CD4-positive, alpha-beta T cell treated with Interleukin-1 beta for 1 hour (primary cell): ENCODE data around the gene WNT9A.

Experiments
- DNase-seq, 2 donors: peaks; one replicate each; pipeline ENCODE4 v3.0.0-alpha.2; 2020 to 2022

Gene WNT9A

DNA sequence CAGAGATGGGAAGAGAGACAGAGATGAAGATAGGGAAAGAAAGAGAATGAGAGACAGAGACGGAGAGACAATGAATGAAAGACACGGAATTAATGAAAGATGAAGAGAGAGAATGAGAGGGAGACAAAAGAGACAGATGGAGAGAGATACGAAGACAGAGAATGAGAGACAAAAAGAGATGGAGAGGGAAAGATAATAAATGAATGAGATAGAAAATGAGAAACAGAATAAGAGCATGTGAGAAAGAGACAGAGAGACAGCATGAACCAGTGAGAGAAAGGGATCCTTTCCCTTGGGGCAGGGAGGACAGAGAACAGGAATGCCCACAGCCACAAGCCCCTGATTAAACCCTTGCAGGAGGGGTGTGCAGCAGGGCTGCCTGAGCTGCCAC is 5.3 kb upstream of the WNT9A start:
- no peak for DNase-seq

DNA sequence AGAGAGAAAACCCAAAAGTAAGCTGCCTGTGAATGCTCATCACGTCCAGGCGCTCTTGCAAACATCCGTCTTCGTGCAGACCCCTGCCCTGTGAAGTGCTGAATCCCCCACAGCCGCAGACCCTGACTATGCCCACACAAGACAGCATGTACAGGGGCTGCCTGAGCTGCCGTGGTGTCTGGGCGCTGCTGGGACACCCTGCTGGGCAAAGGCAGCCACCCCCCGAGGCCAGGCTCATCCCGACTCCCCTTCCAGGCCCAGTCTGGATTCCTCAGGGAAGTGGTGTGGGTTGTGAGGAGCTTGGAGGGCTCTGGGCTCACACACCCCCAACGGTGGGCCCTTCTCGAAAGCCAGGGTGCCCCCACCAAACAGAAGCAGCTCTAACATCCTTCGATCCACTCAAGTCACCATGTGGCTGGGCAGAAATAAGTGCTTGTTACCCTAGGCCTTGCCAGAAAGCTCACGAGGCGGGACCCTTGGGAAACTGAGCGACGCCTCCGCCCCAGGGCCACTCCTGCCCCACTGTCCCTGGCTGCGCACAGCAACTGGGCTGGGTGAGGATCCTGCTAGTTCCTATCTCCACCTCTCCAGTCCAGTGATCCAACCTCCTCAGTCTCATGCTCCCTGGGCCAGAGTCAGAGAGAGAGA is 4.8 kb upstream of the WNT9A start:
- no peak for DNase-seq

DNA sequence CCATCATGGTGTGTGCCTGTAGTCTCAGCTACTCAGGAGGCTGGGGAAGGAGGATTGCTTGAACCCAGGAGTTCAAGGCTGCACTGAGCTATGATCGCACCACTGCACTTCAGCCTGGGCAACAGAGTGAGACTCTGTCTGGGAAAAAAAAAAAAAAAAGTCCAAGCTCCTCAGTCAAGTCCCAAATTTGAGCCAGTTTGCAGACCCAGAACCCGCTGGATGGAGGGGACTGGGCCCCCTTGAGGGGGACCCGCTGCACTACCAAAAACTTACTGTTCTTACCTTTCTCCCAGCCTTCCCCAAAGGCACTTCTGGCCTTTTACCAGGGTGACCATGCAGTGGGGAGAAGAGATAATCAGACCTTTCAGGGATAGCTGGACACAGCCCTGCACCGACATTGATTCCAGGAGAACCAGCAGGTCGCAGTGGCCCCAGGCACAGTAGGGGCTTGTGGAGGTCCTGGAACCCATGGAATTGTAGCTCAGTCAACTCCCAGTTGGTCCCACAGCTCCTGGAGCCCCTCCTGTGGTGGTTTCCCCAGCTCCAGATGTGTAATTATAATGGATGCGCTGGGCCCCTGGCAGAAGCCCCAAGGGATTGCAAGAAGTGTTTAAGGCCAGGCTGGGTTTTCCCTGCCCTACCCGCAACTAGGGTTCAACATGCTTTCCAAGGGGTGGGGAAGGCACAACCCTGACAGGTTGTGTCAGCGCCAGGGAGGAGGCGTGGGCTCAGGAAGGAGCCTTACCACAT is 4.1 kb upstream of the WNT9A start:
- DNase-seq, result no peak

DNA sequence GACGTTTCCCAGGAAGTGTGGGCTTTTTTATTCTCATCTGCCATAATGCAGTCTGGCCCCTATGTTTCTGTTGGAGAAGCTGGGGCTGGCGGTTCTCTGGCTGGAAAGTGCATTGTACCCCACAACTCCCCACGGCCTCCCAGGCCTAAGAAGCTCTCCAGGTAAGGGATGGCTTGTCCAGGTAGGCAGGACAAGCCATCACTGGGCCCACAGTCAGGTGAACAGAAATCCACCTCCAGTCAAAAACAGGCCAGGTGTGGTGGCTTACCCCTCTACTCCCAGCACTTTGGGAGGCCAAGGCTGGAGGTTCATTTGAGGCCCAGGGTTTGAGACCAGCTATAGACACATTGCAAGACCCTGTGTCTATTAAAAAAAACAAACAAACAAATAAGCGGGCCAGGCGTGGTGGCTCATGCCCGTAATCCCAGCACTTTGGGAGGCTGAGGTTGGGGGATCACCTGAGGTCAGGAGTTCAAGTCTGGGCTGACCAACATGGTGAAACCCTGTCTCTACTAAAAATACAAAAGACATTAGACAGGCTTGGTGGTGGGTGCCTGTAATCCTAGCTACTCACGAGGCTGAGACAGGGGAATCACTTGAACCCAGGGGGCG is 3.1 kb upstream of the WNT9A start:
- no peak for DNase-seq

DNA sequence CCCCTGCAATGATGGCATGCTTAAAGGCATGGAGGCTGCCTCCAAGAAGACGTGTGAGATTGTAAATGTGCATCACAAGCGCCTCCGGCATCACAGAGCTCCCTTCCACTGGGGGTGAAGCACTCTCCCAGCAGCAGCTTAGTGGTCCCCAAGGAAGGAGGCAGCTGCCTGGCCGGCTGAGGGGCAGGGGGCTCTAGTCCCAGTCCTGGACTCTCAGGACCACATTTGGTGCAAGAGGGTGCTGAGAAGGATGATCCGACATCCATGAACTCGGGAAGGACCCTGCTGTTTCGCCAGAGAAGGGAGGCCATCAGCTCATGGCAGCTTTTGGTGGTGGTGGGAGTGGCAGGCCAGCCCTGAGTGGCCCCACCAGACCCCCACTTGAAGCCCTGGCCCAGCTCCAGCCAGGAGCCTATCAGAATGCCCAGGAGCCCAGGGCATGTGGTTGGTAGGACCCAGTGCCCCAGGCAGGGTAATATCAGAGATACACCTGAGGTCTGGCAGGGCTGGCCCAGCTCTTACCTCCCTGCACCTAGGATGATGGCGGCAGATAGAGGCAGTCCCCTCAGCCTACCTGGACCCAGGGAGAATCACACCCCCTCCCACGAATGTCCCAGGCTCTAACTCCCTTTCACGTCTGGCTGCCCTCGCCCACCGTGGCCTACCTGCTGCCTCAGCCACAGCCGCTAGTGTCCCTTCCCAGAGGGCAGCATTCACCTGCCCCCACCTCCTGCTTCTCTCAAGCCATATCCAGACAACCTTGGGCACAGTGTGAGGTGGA is 2.4 kb upstream of the WNT9A start:
- DNase-seq, result no peak

DNA sequence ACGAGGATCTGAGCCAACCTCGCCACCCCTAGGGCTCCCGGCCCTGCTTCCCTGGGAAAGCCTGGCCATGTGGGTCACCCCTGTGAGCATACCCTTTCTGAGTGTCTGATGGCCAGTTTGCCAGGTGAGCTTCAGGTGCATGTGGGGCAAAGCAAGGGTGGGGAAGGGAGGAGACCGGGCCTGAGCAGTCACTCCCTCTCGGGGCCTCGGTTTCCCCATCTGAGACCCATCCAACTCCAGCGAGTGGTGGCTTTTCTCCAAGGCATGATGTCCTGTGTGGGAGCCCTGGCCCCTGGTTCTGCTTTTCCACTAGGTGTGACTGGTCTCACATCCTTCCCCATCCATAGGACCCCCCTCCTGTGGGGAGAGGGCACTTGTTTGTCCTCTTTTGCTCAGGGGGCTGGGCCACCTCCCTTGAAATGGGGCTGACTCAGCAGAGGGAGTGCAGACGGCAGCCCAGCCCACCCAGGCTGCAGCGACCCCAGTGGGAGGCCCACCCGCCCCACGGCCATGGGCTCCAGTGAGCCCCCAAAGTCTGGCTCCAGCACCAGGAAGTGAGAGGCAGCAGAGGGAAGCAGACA is 1.7 kb upstream of the WNT9A start:
- DNase-seq, result no peak

- no peak for DNase-seq
Observed at GRCh38 chr1:227948493-227949260, 945 bp upstream of the WNT9A start.

DNA sequence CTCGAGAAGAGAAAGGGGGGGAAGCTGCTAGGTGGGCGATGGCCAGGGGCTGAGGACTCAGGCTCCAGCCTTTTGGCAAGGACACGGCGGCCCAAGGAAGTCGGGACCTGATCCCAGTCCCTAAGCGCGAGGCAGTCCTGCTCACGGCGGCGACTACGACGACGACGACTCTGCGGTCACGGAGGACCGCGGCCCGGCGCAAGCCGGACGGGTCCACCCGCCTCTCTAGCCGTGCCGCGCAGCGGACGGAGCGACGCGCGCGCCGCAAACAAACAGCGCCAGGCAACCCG is 401 bp downstream of the WNT9A start:
- DNase-seq, result no peak

- peak; percentile 52 to 70 for DNase-seq
Observed at GRCh38 chr1:227946624-227947385, 927 bp downstream of the WNT9A start.

GRCh38 chr1:227945891-227946623 is 1.7 kb downstream of the WNT9A start:
- DNase-seq, result no peak

- DNase-seq, result no peak
Observed at GRCh38 chr1:227944931-227945890, 2.5 kb downstream of the WNT9A start.

DNA sequence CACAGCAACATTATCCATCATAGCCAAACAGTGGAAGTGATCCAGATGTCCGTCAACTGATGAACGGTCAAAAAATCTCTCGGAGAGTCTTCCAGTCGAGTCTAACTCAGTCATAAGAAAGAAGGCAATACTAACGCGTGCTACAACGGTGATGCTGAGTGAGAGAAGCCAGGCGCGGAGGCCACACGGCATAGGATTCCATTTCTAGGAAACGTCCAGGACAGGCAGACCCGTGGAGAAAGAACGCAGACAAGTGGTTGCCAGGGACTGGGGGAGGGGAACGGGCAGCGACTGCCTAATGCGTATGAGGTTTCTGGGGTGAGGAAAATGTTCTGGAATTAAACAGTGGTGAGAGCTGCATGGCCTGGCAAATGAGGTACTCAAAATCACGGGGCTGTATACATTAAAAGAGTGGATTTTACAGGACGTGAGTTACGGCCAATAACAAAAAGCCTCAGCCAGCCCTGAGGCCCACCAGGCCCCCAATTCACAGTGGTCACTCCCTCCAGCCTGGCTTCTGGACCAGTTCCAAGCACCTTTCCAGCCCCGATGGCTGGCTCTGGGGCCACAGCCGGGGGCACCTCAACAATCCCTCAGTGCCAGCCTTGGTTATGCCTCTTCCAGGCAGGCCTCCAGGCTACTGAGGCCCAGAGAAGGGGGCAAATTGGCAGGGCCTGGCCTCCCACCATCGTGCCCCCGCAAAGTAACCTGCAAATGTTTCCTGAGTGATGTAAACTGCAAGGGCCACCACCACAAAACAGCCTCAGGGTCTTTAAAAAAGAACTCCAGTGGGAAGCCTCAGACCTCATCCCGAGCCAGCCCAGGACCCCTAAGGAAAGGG is 3.4 kb downstream of the WNT9A start:
- DNase-seq, result no peak

DNA sequence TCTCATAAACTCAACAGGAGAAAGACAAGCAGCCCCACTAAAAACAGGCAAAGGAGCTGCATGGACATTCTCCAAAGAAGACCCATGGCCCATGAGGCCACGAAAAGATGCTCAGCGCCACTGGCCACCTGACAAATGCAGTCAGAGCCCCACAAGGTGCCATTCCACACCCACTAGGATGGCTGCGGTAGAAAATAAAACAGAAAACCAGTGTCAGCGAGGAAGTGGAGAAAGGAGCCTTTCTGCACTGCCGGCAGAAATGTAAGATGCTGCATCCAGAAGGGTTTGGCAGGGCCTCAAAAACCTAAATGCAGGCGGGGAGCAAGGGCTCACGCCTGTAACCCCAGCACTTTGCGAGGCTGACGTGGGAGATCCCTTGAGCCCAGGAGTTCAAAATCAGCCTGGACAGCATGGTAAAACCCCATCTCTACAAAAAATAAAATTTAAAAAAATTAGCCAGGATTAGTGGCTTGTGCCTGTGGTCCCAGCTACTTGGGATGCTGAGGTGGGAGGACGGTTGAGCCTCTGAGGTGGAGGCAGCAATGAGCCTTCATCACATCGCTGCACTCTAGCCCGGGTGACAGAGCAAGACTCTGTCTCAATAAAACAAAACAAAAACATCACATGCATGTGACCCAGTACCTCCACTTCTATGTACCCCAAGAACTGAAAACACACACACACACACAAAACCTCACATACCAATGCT is 4.2 kb downstream of the WNT9A start:
- DNase-seq, result no peak

DNA sequence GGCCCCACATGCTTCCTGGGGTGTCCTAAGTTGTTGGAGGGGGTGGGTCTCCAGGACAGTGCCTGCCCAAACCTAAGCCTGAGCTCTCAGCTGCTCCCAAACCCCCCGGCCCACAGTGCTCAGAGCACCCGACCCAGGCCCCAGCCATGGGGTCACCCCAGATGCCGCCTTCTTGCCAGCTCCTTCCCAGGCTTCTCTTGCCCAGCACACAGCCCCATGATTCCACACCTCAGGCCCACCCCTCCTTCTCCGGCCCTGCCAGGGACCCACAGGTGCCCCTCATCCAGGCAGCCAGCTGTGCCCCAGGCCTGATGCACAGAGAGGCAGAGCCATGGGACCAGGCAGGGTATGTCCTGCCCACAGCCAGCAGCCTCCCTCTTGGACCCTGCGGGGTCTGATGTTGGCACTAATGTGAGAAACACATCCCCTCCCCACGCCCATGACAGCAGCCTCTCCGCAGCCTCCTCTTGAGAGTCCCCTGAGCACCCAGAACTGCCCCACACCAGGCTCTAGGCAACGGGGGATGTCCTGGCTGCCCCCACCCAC is 4.9 kb downstream of the WNT9A start:
- no peak for DNase-seq

- no peak for DNase-seq
Observed at GRCh38 chr1:227942021-227942715, 5.6 kb downstream of the WNT9A start.

- DNase-seq, result no peak
Observed at GRCh38 chr1:227941509-227942020, 6.2 kb downstream of the WNT9A start.

DNA sequence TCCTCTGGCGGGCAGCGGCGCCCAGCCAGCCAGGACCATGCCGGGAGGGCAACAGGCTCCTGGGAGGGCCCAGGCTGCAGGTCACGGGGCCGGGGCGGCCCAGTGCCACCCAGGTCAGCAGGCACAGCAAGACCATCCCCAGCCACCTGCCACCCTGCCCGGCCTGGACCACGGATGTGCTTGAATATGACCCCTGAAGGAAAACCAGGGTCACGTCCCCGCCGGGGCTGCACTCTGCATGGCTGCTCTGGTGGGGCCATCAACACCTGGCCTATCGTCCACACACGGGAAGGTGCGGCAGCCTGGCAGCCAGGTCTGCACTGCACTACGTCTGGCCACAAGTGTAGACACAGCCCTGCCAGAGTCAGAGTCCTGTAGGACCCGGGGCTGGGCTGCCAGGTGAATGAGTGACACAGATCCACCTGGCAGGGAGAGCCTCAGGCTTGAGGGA is 6.9 kb downstream of the WNT9A start:
- DNase-seq, result no peak
